Measurements from ENCODE around the gene PPP1R10.

PPP1R10 gene

DNA sequence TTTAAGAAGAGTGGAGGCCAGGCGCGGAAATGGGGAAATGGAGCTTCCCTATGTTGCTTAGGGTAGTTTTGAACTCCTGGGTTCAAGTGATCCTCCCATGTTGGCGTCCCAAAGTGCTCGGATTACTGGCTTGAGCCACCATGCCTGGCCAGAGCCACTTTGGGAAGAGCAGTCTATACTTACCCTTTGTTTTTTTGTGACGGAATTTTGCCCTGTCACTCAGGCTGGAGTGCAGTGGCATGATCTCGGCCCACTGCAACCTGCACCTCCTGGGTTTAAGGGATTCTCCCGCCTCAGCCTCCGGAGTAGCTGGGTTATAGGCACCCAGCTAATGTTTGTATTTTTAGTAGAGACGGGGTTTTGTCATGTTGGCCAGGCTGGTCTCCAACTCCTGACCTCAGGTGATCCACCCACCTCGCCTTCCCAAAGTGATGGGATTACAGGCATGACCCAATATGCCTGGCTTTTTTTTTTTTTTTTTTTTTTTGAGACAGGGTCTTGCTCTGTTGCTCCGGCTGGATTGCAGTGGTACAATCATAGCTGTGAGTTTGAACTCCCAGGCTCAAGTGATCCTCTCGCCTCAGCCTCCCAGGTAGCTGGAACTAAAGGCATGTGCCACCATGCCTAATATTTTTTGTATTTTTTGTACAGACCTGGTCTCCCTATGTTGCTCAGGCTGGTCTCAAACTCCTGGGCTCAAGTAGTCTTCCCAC, 18.0 kb downstream of the PPP1R10 start:
- no peak for DNase-seq (ENCODE audit: low spot score)

DNA sequence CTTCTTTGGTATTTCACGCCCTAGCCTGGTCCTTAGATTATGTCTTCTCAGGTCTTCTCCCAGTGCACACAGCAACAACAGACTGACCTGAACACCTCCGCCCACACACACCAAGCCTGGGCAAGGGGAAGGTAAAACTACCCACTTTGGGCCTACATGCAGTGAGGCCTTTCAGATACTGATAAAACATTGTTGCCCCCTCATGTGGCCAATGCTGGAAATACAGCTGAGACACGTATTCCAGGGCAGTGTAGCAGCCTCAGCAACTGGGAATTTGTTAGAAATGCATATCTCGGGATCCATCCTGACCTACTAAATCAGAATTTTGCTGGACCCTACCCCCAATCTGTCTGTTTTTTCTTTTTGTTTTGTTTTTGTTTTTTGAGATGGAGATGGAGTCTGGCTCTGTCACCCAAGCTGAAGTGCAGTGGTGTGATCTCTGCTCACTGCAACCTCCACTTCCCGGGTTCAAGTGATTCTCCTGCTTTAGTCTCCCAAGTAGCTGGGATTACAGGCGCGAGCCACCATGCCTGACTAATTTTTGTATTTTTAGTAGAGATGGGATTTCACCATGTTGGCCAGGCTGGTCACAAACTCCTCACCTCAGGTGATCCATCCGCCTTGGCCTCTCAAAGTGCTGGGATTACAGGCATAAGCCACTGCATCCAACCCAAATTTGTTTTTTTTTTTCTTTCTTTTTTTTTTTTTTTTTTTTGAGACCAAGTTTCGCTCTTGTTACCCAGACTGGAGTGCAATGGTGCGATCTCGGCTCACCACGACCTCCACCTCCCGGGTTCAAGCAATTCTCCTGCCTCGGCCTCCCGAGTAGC, 19.5 kb downstream of the PPP1R10 start:
- peak; percentile 72 for DNase-seq (ENCODE audit: low spot score)

DNA sequence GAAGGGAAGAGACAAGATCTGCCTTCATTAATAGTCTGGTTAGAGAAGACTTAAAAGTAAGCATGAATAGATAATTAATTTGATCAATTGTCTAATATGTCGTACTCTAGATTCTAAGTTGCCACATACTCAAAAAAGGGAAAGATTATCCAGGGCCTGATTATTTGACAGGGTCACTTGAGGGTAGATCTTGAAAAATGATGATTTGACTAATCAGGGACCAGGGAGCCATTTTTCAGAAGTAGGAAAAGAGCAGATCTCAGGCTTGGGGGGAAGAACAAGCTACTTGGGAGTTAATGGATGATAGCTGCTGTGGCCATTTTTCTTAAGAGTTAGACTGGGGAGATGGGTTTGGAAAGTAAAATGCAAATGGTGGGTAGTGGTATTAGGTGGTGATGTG, 24.8 kb downstream of the PPP1R10 start:
- no peak for DNase-seq (ENCODE audit: low spot score)

DNA sequence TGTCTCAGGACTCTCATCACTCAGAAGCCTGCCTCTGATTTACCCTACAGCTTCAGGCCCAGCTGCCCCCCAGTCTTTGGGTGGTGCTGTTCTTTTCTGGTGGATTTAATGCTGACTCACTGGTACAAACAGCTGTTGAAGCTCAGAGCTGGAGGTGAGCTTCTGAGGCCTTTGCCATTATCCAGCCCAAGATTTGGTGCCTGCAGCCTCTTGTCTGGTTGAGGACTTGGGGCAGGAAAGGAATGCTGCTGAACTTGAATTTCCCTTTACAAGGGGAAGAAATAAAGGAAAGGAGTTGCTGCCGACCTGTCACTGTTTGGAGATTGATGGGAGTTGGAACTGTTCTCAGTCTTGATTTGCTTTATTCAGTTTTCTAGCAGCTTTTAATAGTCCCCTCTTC, 26.0 kb downstream of the PPP1R10 start:
- no peak for DNase-seq (ENCODE audit: low spot score)

DNA sequence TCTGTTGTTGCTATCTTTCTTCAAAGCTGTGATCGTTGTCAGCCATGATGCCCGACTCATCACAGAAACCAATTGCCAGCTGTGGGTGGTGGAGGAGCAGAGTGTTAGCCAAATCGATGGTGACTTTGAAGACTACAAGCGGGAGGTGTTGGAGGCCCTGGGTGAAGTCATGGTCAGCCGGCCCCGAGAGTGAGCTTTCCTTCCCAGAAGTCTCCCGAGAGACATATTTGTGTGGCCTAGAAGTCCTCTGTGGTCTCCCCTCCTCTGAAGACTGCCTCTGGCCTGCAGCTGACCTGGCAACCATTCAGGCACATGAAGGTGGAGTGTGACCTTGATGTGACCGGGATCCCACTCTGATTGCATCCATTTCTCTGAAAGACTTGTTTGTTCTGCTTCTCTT, 26.5 kb downstream of the PPP1R10 start:
- no peak for DNase-seq (ENCODE audit: low spot score)

DNA sequence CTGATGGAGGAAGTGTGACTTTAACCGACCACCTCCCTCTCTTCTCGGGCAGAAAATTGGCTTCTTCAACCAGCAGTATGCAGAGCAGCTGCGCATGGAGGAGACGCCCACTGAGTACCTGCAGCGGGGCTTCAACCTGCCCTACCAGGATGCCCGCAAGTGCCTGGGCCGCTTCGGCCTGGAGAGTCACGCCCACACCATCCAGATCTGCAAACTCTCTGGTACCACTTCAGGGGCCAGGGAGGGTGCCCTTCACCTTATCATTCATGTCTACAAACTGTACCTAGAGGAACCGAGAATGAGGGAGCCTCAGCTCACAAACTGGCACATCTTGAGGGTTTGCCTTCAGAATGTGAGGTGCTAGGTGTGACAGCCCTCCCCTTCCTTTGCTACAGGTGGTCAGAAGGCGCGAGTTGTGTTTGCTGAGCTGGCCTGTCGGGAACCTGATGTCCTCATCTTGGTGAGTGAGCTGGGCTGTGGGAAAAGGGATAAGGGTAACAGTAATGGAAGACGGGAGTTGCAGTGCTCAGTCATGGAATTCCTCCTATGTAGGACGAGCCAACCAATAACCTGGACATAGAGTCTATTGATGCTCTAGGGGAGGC, 27.2 kb downstream of the PPP1R10 start:
- DNase-seq (ENCODE audit: low spot score), result no peak

DNA sequence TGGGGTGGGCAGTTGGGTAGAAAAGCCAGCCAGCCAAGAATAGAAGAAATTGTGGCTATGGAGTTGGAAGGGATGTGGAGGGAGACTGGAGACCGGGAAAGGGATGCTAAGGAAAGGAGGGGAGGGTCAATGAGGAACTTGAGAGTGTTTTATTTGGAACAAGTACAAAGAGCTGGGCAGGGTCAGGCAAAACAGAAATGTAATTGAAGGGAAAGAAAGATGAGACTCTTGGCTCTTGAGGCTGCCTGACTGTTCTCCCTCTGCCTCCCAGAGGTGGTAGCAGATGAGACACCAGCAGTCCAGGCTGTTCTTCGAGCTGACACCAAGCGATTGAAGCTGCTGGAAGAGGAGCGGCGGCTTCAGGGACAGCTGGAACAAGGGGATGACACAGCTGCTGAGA, 33.1 kb downstream of the PPP1R10 start:
- no peak for DNase-seq (ENCODE audit: low spot score)

DNA sequence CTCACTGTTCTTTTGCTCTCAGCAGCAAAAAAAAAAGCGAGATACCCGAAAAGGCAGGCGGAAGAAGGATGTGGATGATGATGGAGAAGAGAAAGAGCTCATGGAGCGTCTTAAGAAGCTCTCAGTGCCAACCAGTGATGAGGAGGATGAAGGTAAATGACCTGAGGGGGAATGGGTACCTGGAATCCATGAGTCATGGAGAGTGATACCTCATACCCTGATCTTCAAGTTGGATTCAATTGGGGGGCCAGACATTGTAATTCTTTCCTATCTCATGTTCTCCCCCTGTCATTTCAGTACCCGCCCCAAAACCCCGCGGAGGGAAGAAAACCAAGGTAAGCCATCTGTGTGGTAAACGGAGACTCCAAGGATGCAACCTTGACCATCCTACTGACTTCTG, 39.0 kb downstream of the PPP1R10 start:
- DNase-seq (ENCODE audit: low spot score), result no peak

DNA sequence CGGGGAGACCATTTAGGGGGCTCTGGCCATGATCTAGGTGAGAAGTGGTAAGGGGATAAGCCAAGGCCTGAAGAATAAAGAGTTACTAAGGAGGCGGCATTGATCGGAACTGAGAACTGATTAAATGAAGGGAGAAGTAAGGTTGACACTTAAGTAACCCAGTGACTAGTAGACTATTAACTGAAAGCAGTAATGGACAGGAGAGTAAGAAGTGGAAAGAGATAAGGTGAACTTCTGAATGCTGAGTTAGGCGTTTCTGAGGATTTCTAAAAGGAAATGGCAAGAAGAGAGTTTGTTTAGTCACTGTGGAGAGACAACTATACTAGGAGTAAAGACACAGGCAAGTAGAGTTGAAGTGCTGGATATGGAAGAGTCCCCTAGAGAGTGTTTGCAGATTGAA, 43.9 kb downstream of the PPP1R10 start:
- no peak for DNase-seq (ENCODE audit: low spot score)

DNA sequence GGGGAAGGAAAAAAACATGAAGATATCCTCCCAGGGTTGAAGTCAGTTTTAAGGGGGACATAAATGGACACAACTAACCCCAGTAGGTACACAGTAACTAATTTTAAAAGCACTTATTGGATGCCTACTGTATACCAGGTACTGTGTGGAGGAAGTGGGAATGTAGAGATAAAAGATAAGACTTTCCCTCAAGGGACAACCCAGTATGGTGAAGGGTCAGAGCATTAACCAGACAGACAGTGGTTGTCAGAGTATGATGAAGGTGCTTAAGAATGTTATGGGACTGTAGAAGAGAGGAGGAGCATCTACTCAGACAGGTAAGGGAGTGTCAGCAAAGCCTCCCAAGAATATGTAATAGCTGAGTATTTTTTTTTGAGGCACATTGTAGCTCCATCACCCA, 44.9 kb downstream of the PPP1R10 start:
- DNase-seq (ENCODE audit: low spot score), result no peak

DNA sequence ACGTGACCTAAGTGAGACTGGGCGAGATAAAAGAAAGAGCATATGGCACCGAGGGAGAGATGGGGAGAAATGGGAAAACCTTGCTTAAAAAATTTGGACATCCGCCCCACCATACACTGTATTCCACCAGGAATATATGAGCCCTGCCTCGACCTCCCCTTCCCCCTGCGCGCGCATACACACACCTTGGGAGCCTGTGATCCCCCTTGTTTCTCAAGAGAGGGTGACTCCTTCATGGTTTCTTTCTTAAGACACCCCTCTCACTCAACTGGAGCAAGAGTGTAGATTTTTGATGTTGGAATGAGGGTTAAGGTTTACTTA, 45.3 kb downstream of the PPP1R10 start:
- DNase-seq (ENCODE audit: low spot score), result no peak

DNA sequence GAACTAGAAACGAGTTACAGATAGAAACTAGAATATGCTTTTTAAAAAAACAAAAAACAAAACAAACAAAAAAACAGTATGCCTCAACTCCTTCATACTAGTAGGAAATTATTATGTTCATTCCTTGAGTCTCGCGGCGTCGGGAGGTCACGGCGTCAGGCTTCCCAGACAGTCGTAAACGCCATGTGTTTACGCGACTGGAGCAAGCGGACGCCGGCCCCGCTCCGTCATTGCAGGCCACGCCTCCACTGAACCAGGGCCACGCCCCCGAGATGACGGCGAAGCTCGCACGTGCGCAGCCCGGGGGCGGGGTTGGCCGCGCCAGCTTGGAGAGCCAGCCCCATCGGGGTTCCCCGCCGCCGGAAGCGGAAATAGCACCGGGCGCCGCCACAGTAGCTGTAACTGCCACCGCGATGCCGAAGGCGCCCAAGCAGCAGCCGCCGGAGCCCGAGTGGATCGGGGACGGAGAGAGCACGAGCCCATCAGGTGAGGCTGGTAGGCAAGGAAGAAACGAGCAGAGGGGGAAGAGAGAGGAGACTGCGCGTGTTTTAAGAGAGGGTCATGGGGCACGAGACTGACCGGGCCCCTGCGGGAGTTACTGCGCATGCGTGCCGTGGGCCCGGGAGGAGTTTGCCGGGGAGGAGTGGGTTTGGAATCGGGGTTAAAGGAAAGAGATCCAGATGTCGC, 45.8 kb downstream of the PPP1R10 start, which contains the start of gene ABCF1:
TSS of gene ABCF1 (plus strand) at position 368 of the 687 bp plus-strand sequence. CDS start at position 414, 46 bp downstream.
- peak; percentile 98 for DNase-seq (ENCODE audit: low spot score)

DNA sequence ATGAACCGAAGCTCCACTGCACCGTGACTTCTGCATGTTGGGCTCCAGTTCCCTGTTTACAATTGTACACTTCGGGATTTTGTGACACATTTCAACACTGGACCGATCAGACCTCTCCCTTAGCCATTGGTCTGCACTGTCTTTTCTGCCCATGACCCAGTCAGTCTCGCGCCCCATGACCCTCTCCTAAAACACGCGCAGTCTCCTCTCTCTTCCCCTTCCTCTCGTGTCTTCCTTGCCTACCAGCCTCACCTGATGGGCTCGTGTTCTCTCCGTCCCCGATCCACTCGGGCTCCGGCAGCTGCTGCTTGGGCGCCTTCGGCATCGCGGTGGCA, 46.3 kb downstream of the PPP1R10 start:
- no peak for DNase-seq (ENCODE audit: low spot score)

DNA sequence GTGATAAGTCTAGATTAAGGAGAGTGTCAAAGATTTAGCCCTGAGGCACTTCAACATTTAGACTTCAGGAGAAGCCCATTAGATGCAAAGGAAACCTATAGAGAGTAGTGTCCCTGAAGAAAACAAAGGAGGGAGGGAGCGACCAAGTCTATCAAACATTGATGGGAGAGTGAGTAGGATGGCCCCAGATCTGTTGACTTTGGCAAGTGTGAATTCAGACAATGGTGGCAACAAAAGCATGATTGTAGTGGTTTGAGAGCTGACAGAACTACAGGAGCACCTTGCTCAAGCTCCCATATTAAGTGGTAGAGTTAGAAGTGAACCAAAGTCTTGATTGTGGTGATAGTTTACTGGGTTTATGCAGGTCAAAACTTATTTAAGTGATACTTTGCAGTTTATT, 46.8 kb downstream of the PPP1R10 start:
- DNase-seq (ENCODE audit: low spot score), result no peak

DNA sequence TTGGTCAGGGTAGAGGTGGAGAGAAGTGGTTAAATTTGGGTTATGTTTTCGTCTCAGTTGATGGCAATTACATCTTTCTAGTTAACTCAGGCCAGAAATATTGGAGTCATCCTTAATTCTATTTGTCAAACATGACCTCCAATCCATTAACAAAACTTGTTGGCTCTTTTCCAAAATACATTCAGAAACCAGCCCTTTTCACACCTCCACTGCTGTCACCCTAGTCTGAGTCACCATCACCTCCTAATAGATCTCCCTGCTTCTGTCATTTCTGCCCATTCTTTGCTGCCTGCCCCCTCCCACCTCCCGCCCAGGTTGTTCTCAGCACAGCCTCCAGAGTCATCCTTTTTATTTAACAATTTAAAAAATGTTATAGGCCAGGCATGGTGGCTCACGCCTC, 48.8 kb downstream of the PPP1R10 start:
- DNase-seq (ENCODE audit: low spot score), result no peak

DNA sequence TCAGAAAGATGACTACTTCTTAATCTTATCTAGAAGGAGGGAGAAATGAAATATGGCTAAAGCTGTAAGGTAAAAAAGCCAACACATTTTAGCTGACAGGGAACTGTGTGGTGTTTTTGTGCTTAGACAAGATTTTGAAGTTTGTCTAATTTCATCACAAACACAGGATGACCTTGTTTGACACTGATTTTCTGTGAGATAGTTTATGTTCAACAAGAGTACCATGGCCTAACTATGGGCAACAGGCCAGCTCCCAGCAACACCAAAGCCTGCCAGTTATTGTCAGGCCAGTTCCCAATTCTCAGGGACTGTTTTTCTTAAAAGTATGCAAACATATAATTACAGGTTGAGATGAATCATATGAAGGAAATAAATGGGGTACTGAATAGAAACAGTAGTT, 51.3 kb downstream of the PPP1R10 start:
- no peak for DNase-seq (ENCODE audit: low spot score)

DNA sequence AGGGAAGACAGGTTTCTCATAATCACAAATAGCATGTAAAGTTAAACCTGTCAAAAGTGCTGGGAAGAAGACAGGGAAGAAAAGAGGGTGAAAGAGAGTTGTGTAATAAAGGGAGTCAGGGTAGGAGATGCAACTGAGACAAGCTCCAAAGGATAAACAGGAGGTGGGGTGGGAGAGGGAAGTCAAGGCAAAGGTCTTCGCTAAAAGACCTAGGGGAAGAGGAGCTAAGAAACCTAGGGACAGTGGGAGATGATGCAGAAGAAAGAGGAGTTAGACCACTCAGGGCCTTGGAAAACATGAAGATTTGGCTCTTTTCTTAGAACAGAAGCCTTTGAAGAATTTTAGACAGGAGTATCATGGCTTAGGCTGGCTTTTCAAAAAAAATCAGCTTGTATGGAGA, 52.9 kb downstream of the PPP1R10 start:
- DNase-seq (ENCODE audit: low spot score), result no peak

DNA sequence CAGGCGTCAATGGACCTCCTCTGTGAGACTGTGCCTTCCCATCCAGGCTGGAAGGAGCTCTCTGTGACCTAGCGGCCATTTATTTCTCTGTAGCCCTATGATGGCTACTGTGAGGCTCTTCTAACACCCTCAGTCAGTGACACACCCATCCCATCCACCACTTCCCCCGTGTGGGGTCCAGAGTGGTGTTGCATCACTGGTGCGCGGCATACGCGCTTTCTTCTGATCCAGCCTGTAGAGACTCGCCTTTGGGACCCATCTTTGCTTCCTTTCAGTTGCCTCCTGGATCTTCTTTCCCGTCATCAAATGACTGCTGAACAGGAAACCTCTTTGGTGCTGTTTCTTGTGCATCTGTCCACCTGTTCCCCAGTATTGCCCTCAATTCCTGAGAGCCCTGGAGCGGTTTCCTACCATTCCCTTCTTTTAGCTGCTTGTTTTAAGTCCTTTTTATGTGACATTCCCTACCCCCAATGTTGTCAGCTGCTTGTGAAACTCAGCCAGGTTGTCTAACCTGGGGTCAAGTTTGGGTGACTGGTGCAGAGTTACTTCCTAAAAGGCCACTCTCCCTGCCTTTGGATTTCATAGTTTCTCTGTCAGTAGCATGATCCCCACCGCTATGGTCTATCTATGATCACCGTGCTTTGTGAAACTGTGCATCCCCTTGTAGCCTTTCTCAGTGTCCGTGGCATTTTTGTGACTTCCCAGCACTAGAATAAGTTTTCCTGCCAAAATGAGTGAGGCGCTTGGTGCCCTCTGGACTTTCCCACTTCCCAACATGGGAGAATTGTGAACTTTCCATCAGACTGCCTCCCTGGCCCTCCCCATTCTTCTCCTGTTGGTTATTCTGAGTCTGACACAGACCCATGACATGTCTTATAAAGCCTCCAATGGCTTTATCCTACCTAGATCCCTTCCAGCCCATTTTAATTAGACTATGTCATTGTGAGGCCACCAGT, 54.3 kb downstream of the PPP1R10 start:
- no peak for DNase-seq (ENCODE audit: low spot score)

DNA sequence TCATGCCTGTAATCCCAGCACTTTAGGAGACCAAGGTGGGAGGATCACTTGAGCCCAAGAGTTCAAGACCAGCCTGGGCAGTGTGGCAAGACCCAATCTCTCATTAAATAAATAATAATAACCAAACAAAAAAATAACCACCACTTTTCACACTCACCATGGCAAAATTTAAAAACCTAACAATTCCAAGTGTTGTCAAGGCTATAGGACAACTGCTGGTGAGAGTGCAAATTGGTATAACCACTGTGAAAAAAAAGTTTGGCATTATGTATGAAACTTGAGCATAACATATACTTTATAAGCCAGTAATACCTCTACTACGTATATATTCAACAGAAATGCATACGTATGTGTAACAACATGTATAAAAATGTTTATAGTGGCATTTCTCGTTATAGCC, 56.1 kb downstream of the PPP1R10 start:
- DNase-seq (ENCODE audit: low spot score), result no peak

DNA sequence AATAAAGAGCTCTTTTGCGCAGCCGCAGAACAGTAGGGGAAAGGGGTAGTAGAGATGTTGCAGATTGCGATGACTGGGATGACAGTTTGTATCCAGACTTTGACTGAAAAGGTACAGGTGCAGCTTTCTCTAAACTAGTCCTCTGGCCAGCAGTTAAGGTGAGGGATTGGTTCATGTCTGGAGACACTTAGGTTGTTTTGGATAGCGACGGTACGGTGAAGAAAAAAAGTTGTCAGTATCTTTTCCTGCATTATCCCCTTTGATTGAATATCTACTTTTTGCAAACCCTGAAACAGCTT, 59.4 kb downstream of the PPP1R10 start:
- DNase-seq (ENCODE audit: low spot score), result no peak

DNA sequence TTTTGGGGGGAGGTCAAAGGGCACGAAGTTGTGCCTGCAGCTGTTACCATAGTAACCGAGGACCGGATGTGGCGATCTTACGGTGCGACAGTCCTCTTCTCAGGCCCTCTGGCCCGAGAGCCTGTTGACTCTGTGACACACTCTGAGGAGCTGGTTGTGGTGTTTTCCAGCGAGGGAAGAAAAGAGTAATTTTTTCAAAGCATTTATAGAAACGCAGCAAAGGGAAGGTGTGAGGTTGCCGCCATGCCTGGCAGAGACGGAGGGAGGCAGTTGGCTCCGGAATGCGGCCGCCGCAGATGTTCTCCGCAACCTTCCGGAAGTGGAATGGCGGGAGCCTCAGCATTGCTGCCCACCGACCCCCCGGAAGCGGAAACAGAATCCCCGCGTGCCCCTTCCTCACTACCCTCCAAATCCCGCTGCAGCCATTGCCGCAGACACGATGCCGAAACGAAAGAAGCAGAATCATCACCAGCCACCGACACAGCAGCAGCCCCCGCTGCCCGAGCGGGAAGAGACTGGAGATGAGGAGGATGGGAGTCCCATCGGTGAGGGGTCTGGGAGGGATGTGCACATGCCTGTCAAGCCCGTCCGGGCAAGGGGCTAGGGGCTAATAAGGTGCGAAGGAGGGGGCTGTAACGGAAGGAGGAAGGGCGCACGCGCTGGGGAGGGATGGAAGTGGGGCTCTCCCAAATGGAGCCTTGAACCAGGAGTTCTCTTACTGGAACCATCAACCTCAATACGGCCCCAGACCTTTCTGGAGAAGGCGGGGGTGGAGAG, 59.9 kb downstream of the PPP1R10 start, which contains the start of gene PRR3:
TSS of gene PRR3 (plus strand) at position 390 of the 777 bp plus-strand sequence. CDS start at position 440, 50 bp downstream.
- peak; percentile 89 for DNase-seq (ENCODE audit: low spot score)

Measured in CD4-positive, alpha-beta T cell treated with Interleukin-6 at 100 ng/mL for 8 hours (primary cell).